Fibroblast of skin of abdomen (primary cell): ENCODE measurements around the gene GMPPB.

Experiments
- DNase-seq: peaks from one replicate; pipeline ENCODE4 v3.0.0-alpha.2; 2013

GMPPB gene

DNA sequence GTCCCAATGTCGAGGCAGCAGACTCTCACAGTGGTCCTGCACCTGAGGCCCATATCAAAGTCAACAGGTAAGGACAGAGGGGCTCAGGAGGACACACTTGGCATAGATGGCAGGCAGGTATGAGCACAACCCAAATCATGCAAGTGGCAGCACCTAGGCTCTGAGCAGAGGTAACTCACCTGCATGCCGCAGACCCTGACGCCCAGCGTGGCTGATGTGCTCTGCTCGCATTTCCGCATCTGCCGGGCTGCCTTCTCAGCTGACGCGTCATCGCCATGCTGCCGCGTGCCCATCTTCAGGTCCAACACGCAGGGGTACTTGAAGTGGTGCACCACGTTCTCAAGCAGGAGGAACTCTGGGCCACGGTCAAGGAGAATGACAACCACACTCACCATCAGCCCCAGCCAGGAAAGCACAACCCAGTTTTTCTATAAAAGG is 4.2 kb upstream of the GMPPB start:
- DNase-seq: no peak

DNA sequence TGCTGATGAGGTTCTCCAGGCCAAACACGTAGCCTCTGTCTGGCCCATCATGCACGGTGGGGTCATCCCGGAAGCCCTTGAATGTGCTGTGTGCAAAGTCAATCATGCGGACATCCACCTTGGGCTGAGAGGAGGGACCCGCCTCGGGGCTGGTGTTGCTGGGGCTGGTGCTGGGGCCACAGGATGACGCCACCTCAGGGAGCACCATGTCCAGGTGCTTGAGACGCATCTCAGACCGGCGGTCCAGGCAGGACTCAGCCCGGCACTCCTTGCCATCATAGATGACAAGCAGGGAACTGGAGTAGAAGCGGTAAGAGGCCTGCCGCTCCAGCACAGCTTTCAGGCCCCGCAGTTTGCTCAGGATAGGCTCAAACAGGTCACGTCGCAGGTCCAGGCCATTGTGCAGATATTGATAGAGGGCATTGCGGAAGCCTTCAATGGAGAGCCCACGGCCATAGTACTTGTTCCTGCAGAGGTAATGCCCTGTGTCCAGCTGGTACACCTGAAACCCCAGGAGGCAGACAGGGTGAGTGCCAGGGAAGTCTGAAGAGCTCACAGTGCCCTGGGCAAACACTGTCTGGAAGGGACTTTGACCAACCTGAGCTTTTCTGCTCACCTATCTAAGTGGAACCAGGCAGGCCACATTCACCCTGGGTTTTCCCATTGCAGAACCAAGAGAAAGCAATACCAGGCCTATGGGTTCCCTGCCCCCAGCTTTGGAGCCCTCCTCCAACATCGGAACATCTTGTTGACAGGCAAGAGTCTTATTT is 3.6 kb upstream of the GMPPB start:
- DNase-seq: no peak

DNA sequence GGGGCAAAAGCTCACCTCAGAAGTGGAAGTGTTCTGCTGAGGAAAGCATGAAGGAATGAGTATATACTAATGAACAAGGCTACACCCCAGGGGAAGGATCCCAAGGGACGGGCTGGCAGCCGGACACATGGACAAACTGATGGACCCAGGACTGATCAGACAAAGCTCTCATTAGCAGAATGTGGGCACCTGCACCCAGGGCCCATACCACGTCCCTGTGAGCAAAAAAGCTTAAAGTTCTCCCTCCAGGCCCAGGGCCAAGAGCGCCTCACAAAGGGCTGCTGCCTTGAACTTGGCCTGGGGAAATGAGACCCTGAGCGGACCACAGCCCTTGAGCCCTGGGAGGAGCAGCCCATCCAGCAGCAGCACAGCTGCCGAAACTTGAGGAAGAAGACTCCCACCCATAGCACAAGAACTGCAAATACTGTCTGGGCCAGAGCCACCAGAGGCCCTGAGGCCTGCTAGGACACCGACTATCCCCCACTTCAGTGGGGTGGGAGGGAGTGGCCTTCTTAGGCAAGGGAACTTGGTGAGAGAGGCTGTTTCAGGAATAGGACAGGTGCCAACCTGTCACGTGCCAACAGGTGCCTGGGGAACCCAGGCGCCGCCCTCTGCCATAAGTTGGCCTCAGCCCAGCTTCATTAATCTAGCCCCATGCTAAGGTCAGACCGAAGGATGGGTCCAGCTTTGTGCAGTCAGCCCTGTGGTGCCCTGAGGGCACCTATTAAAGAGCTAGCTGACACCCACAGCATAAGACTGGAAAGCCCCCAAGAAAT is 2.3 kb upstream of the GMPPB start:
- no peak for DNase-seq

DNA sequence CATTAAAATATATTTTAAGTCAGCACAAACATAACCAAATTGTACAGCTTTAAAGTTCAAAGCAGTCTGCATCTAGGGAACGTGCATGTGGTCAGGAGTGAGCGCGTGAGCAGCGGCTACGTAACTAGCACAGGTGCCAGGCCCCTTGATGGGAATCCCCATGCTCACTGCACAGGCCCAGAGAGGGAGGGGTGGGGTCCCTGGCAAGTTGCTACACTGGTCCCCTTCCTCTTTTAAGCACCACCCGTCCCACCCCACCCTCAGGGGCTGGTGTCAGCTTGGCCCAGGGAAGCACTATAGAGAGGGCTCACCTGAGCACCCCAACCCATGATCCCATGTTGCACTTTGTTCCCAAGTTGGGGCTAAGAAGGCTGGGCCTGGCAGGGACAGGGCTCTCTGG is 835 bp upstream of the GMPPB start:
- DNase-seq: no peak

DNA sequence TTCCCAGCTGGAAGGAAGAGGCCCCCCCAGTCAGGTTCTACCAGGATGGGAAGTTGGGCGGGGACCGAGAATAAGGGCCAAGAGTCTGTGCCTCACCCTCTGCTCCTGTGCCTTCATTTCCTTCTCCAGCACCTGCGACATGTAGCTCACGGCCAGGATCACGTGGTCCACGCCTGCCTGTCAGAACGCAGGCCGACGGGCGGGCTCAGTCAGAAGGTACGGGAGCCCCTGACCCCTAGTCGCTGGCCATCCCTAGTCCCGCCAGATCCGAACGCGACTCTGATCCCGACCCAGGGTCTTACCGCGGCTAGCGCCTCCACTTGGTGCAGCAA is 489 bp downstream of the GMPPB start:
- DNase-seq: peak; percentile 20

DNA sequence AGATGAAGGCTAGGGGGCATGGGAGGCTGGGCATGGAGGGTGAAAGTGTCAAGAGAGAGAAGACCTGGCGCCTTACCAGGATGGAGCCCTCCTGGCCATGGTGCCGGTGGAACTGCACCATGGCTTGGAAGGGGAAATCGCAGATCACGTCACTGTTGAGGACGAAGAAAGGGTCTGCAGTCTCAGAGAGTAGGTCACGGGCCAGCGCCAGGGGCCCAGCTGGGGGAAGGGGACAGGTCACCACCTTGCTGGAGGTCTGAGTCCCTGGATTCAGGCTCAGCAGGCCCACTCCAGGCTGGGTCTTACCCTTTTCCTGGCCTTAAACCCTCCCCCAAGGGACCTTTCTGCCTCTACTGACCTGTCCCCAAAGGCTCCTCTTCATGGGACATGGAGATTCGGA is 855 bp downstream of the GMPPB start:
- DNase-seq: no peak

DNA sequence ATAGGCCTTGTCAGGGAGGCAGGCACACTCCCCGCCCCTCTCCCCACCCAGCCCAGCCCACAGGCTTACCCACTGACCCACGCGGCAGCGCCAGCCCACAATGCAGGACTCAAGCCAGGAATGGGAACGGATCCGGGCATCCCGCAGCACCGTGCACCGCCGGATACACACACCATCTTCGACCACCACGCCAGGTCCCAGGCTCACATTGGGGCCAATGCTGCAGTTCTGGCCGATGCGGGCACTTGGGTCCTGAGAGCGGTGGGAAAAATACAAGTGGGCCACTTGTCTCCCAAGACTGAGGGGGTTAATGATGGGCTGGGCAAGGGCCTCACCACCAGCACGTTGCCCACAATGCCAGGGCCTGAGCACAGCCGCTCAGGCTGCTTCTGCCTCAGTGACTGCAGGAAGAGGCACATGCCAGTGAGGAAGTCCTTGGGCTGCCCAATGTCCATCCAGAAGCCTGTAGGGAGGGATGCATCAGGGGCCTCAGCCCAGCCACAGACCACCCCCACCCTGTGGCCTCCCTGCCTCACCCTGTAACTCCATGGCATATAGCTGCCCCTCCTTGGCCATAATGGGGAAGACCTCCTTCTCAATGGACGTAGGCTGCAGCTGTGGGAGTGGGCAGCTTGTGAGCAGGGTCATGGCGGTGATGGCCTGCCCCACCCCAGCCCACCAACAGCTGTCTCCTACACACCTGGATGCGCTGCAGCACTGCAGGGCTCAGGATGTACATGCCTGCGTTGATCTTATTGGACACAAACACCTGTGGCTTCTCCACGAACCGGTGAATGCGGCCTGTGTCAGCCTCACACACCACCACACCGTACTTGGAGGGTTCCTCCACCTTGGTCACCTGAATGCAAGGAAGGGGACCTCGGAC is 1.6 kb downstream of the GMPPB start:
- DNase-seq: no peak

DNA sequence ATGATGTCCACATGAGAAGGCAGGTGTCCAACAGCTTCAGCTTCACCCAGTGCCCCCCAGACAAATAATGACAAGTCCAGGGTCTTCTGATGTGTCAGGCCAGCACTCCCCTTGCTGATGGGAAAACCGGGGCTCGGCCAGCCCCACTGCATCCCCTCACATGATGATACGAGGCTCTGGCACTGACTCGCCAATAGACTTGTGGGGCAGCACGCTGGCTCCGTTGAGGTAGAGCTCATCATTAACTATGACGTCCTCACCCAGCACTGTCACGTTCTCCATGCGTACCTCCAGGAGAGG is 2.2 kb downstream of the GMPPB start:
- no peak for DNase-seq

DNA sequence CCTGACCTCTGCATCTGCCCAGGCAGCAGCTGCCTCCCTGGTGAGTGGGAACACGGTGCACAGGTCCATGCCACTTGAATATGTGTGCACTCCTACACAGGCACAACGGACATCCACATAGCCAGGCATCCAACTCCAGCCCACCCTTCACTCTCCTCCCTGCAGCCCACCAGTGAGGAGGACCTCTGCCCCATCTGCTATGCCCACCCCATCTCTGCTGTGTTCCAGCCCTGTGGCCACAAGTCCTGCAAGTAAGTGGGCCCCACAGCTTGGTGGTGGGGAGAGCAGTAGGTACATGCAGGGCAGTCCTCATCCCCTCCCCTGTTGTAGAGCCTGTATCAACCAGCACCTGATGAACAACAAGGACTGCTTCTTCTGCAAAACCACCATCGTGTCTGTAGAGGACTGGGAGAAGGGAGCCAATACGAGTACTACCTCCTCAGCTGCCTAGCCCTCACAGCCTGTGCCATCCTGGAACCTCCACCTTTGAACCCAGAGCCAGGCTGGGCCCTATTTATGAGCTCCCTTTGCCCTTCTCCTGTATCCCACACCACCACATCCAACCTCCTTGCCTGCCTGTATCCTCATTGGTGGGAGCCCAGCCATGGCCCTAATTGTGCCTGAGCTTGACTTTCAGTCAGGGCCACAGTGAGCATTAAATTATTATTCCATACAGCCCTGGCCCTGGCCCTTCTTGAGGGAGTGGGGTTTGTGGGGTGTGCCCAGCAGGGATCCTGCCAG is 2.7 kb downstream of the GMPPB start:
- no peak for DNase-seq

DNA sequence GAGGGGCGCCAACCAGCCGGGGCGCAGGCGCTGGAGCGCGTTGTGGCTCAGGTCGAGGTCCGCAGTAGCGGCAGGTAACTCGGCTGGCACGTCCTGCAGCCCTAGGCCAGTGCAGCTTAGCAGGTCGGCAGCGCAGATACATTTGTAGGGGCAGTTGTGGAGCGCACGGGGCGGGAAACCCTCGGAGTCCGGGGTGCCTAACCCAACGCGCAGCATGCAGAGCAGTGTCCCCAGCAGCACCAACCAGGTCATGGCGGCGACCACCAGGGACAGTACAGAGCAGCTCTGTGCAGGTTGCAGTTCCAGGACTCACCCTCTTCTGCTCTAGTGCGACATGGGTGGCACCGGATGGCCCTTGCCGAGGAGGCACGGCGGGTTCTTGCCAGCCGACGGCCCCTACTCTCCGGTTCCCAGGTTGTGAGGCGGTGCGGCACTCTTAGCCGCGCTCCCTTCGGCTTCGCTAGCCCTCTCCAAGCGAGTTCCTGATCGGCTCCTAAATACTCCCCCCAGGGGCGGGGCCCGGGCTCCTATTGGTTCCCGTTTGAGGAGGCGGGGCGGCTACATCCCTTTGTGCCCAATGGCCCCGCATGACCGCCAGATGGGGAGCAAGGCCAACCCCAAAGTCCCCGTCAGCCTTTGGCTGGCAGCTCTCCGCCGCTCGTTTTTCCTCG is 4.4 kb downstream of the GMPPB start, which contains the start of gene AMIGO3:
TSS of gene AMIGO3 (minus strand) at position 471 of the 671 bp plus-strand sequence. CDS start at position 252, 219 bp downstream.
- DNase-seq: peak; percentile 93

DNA sequence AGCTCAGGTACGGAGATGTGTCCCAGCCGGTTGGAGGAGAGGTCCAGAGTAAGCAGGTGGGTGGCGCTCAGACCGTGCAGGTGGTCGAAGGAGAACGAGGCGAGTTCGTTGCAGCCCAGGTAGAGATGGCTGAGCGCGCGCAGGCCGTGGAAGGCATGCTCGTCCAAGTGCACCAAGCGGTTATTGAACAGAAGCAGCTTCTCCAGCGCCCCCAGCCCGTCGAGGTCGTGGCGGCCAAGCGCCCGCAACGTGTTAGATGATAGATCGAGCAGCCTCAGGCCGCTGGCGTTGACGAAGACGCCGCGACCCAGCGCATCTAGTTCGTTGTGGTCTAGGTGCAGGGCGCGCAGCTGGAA is 4.9 kb downstream of the GMPPB start:
- DNase-seq: no peak

DNA sequence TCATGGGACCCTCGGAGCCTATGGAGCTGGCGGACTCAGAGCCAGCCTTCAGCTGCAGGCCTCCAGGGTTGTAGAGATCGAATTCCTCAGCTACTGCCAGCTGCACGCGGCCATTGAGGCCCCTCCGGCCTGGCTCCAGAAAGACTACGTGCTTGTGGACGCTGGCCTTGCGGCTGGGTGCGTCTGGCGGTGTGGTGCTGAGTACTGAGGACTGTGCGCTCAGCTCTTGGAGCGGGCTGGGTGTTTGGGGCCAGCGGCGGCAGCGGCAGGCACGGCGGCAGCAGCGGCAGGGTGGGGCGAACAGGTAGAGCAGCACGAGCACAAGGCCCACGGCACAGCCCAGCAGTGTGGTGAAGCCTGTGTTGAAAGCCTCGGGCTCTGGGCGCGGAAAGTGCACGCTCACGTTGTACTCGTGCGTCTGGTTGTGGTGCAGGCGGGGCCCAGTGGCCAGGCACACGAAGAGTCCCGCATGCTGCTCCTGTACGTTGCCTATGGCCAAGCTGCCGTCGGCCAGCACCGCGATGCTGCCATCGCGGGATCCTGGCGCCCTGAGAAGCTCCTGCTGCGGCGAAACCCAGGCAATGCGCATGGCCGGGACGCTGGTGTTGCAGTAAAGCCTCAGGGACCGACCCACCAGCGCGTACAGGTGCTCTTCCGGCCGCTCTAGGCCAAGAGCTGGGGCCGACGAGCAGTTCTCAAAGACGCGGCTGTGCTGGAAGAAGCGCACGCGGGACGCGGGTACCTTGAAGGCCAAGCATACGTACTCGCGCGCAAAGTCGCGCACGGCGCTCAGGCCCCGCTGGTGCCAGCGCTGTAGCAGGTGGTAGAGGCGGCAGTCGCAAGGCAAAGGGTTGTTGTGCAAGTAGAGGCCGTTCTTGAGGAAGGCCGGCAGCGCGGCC is 5.5 kb downstream of the GMPPB start:
- DNase-seq: no peak

DNA sequence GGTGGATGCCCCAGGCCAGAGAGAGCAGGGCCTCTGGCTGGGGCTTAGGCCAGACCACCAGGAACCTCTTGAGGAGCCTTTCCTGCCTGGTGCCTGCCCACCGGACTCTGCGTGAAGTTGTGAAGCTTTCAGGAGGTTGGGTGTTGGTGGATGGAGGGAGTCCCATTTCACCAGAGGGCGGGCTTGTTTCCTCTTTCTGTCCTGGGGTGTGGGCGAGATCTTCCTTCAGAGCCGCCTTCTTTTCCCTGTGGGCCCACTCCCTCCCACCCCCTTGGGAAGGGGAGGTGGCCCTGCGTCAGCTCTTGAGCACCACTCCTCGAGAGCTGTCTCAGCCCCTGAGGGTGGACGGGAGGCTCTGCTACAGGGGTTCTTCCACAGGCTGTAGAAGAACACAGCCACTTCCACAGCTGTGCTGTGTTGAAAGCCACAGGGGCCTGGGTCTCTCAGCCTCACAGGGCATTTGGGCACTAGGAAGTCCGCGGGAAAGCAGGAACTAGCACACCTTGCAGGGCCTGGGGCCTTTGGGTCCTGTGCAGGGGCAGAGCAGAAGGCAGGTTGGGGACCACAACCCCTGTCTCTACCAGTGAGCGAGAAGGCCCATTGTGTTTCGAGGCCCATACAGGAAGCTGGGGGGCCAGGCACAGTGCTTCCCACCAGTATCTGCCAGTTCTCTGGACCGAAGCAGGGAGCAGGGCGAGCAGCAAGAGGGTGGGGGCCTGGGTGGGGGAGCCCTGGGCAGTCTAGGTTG is 6.4 kb downstream of the GMPPB start:
- DNase-seq: no peak

DNA sequence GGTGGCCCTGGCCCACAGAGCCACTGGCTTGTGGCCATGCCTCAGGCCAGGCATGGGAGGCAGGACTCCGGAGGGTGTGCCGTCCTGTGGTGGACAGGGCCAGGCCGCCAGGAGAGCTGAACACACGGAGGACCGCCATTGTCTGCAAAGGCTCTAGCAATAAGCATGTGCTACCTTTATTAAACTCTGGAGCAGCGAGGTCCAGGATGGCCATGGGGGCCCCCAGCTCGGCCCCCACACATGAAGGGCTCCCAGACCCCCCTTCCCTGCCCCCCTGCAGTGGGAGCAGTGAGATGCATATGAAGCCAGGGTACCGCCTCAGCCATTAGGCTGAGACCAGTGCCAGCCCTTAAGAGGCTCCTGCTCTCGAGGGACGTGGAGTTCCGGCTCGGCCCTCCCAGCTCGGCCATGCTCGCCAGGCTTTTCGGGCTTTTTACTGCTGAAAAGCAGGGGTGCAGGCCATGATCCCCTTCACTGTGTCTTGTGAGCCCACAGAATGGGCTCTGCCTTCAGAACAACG is 7.0 kb downstream of the GMPPB start:
- DNase-seq: no peak

DNA sequence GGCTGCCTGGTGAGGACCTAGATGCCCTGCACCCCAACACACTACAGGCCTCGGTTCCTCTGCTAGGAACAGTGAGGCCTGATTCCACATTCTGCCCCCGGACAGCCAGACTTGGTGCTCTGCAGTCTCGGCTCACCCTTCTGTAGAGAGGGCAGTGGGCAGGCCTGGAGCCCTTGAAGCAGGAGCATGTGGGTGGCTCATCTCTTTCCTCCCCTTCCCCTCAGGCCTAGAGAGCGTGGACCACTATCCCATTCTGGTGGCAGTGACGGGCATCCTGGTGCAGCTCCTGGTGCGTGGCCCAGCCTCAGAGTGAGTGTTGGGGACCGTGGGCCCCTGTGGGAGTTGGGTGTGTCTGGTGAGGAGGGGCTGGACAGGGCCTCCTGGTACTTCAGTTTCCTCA is 7.6 kb downstream of the GMPPB start:
- DNase-seq: no peak

DNA sequence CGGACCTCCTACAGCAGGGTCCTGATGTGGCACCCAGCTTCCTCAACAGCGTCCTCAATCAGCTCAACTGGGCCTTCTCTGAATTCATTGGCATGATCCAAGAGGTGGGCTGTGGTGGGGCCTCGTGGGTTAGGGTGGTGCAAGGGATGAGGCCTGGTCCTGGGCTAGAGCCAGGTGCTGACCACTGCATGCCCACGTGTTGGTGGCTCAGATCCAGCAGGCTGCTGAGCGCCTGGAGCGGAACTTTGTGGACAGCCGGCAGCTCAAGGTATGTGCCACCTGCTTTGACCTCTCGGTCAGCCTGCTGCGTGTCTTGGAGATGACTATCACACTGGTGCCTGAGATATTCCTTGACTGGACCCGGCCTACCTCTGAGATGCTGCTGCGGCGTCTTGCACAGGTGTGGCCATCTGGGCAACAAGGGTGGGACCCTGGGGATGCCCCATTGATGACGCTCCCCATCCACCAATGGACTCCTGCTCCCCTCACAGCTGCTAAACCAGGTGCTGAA is 8.1 kb downstream of the GMPPB start:
- no peak for DNase-seq

DNA sequence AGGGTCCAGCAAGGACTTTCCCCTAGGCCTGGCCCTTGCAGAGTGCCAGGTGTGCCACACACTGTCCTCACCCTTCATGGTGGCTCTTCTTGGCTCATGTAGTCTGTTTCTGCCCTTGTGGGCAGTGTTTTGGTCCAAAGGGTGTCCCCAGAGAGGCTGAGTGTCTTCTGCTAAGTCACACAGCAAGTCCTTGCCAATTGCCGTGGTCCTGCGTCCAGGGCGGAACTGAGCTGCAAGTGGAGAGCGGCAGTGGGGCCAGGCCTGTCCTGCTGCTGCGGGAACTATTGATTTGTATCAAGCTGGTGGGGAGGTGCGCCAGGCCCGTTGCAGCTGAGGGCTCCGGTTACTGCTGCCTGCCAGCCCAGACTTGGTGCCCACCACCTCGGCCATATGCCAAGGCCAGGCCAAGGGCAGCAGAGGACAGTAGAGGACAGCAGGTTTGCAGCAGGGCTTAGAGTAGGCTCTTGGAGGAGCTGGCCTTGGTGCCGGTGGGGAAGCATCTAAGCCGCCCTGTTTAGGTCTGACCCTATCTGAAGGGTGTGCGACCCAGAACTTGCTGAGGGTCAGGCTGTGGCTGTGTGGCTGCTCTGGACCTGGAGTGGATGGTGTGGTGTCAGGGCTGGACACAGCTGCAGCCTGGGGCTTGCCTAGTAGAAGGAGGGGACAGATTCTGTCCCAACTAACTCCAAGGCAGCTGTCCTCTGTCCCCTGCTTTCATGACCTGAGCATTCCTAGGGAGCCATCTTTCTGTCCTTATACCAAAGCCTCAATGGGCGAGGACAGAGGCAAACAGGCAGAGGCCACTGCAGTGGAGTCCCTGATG is 8.8 kb downstream of the GMPPB start:
- no peak for DNase-seq

DNA sequence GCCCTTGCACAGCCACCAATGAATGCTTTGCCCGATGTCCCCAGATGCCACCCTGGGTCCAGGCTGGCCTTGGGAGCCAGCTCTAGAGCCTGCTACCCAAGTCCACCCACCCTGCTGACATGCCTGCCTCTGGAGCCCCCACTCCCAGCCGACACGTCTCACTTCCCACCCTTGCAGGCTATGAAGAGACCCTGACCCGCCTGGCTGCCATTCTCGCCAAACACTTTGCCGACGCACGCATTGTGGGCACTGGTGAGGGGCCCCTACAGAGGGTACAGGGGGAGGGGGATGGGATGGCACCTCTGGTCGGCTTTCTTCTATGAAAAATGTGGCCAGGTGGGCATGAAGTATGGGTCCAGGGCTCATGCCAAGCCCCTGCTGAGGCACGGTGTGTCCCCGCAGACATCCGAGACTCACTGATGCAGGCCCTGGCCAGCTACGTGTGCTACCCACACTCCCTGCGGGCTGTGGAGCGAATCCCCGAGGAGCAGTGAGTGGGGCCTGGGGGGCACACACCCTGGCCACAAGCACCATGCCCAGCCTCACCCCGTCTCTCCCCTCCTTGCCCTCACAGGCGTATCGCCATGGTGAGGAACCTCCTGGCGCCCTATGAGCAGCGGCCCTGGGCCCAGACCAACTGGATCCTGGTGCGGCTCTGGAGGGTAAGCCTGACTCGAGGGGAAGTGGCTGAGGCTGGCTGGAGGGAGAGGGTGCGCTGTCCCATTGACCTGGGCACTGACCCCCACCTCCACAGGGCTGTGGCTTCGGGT is 10.2 kb downstream of the GMPPB start:
- DNase-seq: no peak
